ENCODE data around the gene CCNT1.
"Not testable (repeated sequence)": the region's sequence is repeated elsewhere in the genome, so short reads cannot be mapped to it uniquely, and the experiment has no call there.

The CCNT1 gene

GRCh38 chr12:48641752-48642555 lies 74.6 kb downstream of the CCNT1 start:
- DNase-seq (ENCODE audit: extremely low read depth in 1 of 2, low read depth in 1 of 2) = not testable (repeated sequence)

GRCh38 chr12:48640854-48641253 lies 75.7 kb downstream of the CCNT1 start:
- DNase-seq (ENCODE audit: extremely low read depth in 1 of 2, low read depth in 1 of 2) = no peak

GRCh38 chr12:48640428-48640827 lies 76.1 kb downstream of the CCNT1 start:
- no peak for DNase-seq (ENCODE audit: extremely low read depth in 1 of 2, low read depth in 1 of 2)

Data from activated CD8-positive, alpha-beta memory T cell treated with anti-CD3 and anti-CD28 coated beads for 1 hour (primary cell).